Brain microvascular endothelial cell (primary cell): ENCODE measurements around the gene TFPI2.

ENCODE experiments used
- DNase-seq: peaks from one replicate; pipeline ENCODE4 v3.0.0-alpha.2; 2020
- H3K27ac ChIP-seq: fragments of 250-450 bp; sonication (Bioruptor Pico); 2 replicates; pipeline ENCODE4 v1.5.1; 2020; ENCODE audit warnings: mild to moderate bottlenecking, moderate library complexity
- H3K27me3 ChIP-seq: fragments of 250-450 bp; sonication (Bioruptor Pico); replicated peaks from 2 replicates; pipeline ENCODE4 v1.5.1; 2020; ENCODE audit warnings: mild to moderate bottlenecking
- H3K36me3 ChIP-seq: fragments of 250-450 bp; sonication (Bioruptor Pico); replicated peaks from 2 replicates; pipeline ENCODE4 v1.5.1; 2020; ENCODE audit warnings: mild to moderate bottlenecking
- H3K4me3 ChIP-seq: 2 replicates; pipeline ENCODE4 v1.5.1; 2011; ENCODE audit warnings: low read depth, mild to moderate bottlenecking, control low read depth, low read length, moderate library complexity
- CTCF ChIP-seq: IDR thresholded peaks from 2 replicates; pipeline ENCODE4 v1.5.1; 2011; ENCODE audit warnings: low read depth, mild to moderate bottlenecking, moderate library complexity, low read length, control low read depth, inconsistent platforms; ENCODE audit errors: missing control alignments
- in situ Hi-C: cut with HindIII; loops from 2 replicates; pipeline ENCODE4 v1.10.0; 2017; ENCODE audit warnings: low sequenced_read_pairs, low pct_ligation_motif_present

Gene TFPI2

DNA sequence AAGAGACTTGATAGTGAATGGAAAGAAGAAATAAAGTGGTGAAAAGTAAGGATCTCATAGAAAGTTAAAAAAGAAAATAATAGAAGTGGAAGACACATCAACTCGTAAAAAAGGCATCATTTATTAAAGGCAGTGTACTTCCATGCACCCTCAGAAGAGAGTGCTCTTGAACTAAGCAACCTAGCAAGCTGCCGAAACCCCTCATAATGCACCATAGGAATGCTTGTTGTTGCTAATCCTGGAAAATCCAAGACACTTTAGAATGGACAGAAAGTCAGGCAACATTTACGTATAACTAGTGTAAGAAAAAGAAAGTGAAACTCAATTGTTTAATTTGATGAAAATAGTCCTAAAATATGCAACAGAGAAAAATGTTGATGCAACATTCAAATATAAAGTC lies 12.8 kb downstream of the TFPI2 start:
- no peak overlapping the region for H3K27ac ChIP-seq
- no peak overlapping the region for H3K4me3 ChIP-seq
- no peak for DNase-seq
- no peak for TF ChIP-seq CTCF
- in situ Hi-C loops = no loop called here
- no peaks in the 10 kb centered on the region for H3K36me3 ChIP-seq
- no peaks in the 10 kb centered on the region for H3K27me3 ChIP-seq

DNA sequence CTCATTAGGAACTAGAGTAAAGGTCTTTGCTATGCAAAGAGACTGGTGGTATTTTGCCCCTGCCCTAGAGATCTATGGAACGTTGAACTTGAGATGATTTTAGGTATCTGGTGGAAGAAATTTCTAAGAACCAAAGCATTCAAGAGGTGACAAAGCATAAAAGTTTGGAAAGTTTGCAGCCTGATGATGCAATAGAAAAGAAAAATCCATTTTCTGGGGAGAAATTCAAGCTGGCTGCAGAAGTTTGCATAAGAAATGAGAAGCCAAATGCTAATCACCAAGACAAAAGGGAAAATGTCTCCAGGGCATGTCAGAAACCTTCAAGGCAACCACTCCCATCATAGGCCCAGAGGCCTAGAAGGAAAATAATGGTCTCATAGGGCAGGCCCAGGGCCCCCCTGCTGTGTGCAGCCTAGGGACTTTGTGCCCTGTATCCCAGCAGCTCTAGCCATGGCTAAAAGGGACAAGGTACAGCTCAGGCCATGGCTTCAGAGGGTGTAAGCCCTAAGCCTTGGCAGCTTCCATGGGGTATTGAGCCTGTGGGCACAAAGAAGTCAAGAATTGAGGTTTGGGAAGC lies 16.5 kb downstream of the TFPI2 start:
- in situ Hi-C loops = no loop called here
- no peak for TF ChIP-seq CTCF
- DNase-seq = no peak
- Histone ChIP-seq H3K27me3 (no peaks in the 10 kb centered on the region), H3K36me3 (no peaks in the 10 kb centered on the region), H3K4me3 (no peak overlapping the region), H3K27ac (no peak overlapping the region)

DNA sequence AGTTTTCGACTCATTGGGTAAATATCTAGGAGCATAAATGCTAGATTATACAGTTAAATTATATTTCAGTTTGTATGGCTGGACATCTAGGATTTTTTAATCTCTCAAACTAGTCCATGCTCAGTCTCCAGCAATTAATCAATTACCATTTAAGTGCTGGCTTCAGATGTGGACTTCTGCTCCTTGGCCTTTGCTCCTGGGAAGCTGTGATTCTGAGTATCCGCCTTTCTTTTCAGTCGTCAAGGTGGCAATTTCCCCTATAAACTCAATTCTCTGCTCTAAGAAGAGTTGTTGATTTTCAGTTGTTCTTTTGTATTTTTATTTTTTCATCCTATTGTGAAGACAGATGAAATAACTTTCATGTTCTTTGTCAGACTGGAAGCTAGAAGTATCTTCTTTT lies 23.7 kb downstream of the TFPI2 start:
- in situ Hi-C loops = no loop called here
- Histone ChIP-seq H3K36me3 (no peaks in the 10 kb centered on the region), H3K27me3 (no peaks in the 10 kb centered on the region), H3K27ac (no peak overlapping the region), H3K4me3 (no peak overlapping the region)
- no peak for DNase-seq
- TF ChIP-seq CTCF = no peak

DNA sequence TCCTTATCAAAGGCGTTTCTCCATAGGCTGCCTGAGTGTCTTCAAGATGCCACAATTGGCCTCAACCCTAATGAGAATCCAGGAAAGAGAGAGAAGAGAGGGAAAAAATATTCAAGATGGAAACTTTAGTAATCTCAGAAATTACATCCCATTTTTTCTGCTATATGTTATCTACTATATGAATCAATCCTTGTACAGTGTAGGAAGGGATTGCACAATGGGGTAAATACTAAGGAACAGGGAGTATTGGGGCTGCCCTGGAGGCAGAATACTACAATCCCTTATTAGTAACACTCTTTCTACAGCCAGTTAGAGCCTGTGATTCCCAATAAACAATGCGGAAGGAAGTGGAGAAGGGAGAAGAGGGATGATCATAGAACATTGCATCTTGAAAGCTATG lies 27.9 kb downstream of the TFPI2 start:
- H3K4me3 ChIP-seq = no peak overlapping the region
- in situ Hi-C loops = no loop called here
- DNase-seq = no peak
- H3K27ac ChIP-seq = no peak overlapping the region
- TF ChIP-seq CTCF = no peak
- no peaks in the 10 kb centered on the region for H3K27me3 ChIP-seq
- no peaks in the 10 kb centered on the region for H3K36me3 ChIP-seq

GRCh38 chr7:93861325-93861949 lies 29.1 kb downstream of the TFPI2 start:
- Histone ChIP-seq H3K27me3 (no peaks in the 10 kb centered on the region), H3K27ac (no peak overlapping the region), H3K4me3 (no peak overlapping the region), H3K36me3 (no peaks in the 10 kb centered on the region)
- in situ Hi-C loops = no loop called here
- no peak for DNase-seq
- no peak for TF ChIP-seq CTCF

DNA sequence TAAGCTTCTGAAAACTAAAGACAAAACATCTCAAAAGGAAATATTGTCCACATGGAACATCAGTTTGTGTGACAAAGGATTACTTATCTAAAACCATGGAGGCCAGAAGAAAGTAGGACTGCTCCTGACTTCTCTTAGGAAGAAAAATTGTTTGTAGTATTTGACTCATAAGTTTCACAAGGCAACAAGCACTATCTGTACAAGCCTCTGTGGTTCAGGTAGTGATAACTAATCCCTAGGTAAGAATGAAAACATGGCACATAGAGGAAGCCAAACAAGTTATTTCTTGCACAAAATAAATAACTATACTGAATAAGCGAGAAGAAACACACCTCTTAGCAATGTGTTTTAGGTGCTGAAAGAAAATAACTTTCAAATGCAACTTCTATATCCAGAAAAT lies 30.3 kb downstream of the TFPI2 start:
- H3K4me3 ChIP-seq = no peak overlapping the region
- no peak for DNase-seq
- H3K27me3 ChIP-seq = no peaks in the 10 kb centered on the region
- no peaks in the 10 kb centered on the region for H3K36me3 ChIP-seq
- H3K27ac ChIP-seq = no peak overlapping the region
- in situ Hi-C loops = no loop called here
- TF ChIP-seq CTCF = no peak
